ENCODE results near the gene CDNF.

DNA sequence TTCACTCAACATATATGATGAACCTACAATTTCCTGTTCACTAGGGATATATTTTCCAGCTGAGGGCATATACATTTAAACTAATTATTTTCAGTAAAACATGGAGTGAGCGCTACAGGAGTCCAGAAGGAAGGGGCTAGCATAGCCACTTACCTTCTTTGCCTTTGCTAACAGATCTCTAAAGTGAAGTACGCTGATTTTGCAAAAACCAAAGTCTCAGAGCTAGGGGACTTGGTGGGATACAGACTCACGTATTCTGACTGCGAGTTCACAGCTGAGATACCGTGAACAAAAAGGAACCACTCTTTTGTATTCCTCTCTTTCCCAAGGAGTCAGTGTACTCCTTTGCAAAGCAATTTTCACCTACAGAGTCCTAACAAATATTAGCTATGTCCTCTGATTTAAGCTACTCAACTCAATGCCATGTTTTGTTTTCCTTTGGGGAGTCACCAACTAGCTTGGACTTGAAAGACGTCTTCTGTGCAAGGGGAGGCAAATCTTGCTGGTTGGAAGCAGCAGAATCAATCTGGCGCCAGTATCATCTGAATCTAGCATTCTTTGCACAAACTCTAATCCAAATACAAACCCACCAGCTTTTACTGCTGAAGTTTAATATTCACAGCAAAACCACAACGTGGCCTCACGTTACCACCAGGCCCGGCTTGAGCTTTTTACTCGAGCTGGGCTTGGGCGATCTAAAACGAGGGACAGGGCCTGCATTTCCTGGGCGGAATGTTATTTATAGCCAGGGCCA, 657 bp downstream of the CDNF start:
- no peak for TF ChIP-seq POLR2A (IDR thresholded peaks at IDR 0.05)
- TF ChIP-seq, protein P1, sequence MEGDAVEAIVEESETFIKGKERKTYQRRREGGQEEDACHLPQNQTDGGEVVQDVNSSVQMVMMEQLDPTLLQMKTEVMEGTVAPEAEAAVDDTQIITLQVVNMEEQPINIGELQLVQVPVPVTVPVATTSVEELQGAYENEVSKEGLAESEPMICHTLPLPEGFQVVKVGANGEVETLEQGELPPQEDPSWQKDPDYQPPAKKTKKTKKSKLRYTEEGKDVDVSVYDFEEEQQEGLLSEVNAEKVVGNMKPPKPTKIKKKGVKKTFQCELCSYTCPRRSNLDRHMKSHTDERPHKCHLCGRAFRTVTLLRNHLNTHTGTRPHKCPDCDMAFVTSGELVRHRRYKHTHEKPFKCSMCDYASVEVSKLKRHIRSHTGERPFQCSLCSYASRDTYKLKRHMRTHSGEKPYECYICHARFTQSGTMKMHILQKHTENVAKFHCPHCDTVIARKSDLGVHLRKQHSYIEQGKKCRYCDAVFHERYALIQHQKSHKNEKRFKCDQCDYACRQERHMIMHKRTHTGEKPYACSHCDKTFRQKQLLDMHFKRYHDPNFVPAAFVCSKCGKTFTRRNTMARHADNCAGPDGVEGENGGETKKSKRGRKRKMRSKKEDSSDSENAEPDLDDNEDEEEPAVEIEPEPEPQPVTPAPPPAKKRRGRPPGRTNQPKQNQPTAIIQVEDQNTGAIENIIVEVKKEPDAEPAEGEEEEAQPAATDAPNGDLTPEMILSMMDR (IDR thresholded peaks at IDR 0.05): no peak

Data from body of pancreas (tissue), 4 donors.